ENCODE measurements around the gene PLCL1. TPM values are rescaled to one million over a fixed set of nuclear protein-coding genes. Genes with fewer than 3 reads are reported as not detected.

The PLCL1 gene
- total RNA-seq, 1 donor from 2014 or later = 0.04 TPM

- Mint-ChIP-seq H3K36me3 (ENCODE audit: low read depth) (no peaks in the 10 kb centered on the region), H3K4me3 (no peak overlapping the region), H3K9me3 (no peaks in the 10 kb centered on the region), H3K4me1 (no peaks in the 10 kb centered on the region), H3K27ac (no peak overlapping the region), H3K27me3 (no peaks in the 10 kb centered on the region)
- DNase-seq (no peak), ATAC-seq (ENCODE audit: low read depth) (no peak)
- TF ChIP-seq CTCF (IDR thresholded peaks at IDR 0.05) = no peak
- ChIA-PET POLR2A (no interaction called here), CTCF (no interaction called here)
- intact Hi-C loops (cut with micrococcal nuclease) = no loop called here
Measured at GRCh38 chr2:198165289-198165688, 360.9 kb downstream of the PLCL1 start.

- POLR2A ChIA-PET = no interaction called here
- ATAC-seq (ENCODE audit: low read depth) = no peak
- CTCF ChIA-PET = no interaction called here
Measured at GRCh38 chr2:198167346-198167745, 363.0 kb downstream of the PLCL1 start.

GRCh38 chr2:198168651-198169050 is 364.3 kb downstream of the PLCL1 start:
- no peak for ATAC-seq (ENCODE audit: low read depth)
- DNase-seq = no peak
- no peaks in the 10 kb centered on the region for H3K9me3 Mint-ChIP-seq
- TF ChIP-seq CTCF (IDR thresholded peaks at IDR 0.05) = no peak
- intact Hi-C loops (cut with micrococcal nuclease) = no loop called here
- H3K36me3 Mint-ChIP-seq (ENCODE audit: low read depth) = no peaks in the 10 kb centered on the region
- no peaks in the 10 kb centered on the region for H3K27me3 Mint-ChIP-seq
- ChIA-PET POLR2A (no interaction called here), CTCF (no interaction called here)
- H3K4me3 Mint-ChIP-seq = no peak overlapping the region
- H3K4me1 Mint-ChIP-seq = no peaks in the 10 kb centered on the region
- H3K27ac Mint-ChIP-seq = no peak overlapping the region

More at GRCh38 chr2:198167346-198167745, 363.0 kb downstream of the PLCL1 start:
- intact Hi-C loops (cut with micrococcal nuclease) = no loop called here
- no peak for TF ChIP-seq CTCF (IDR thresholded peaks at IDR 0.05)
- no peaks in the 10 kb centered on the region for H3K27me3 Mint-ChIP-seq
- H3K9me3 Mint-ChIP-seq = no peaks in the 10 kb centered on the region
- no peak overlapping the region for H3K27ac Mint-ChIP-seq
- H3K4me1 Mint-ChIP-seq = no peaks in the 10 kb centered on the region
- DNase-seq = no peak
- H3K4me3 Mint-ChIP-seq = no peak overlapping the region
- H3K36me3 Mint-ChIP-seq (ENCODE audit: low read depth) = no peaks in the 10 kb centered on the region

- Mint-ChIP-seq H3K4me1 (no peaks in the 10 kb centered on the region), H3K36me3 (ENCODE audit: low read depth) (no peaks in the 10 kb centered on the region), H3K27me3 (no peaks in the 10 kb centered on the region), H3K9me3 (peaks cover 1% of the 10 kb centered on the region), H3K4me3 (no peak overlapping the region), H3K27ac (no peak overlapping the region)
- ChIA-PET CTCF (no interaction called here), POLR2A (no interaction called here)
- ATAC-seq (ENCODE audit: low read depth) (no peak), DNase-seq (no peak)
- no peak for TF ChIP-seq CTCF (IDR thresholded peaks at IDR 0.05)
- intact Hi-C loops (cut with micrococcal nuclease) = no loop called here
Measured at GRCh38 chr2:198173242-198173641, 368.8 kb downstream of the PLCL1 start.

GRCh38 chr2:198173864-198174263 is 369.5 kb downstream of the PLCL1 start:
- Mint-ChIP-seq H3K4me1 (no peaks in the 10 kb centered on the region), H3K36me3 (ENCODE audit: low read depth) (no peaks in the 10 kb centered on the region), H3K9me3 (peaks cover 4% of the 10 kb centered on the region), H3K27ac (no peak overlapping the region), H3K4me3 (no peak overlapping the region), H3K27me3 (no peaks in the 10 kb centered on the region)
- POLR2A ChIA-PET = no interaction called here
- CTCF ChIA-PET = no interaction called here
- intact Hi-C loops (cut with micrococcal nuclease) = no loop called here
- TF ChIP-seq CTCF (IDR thresholded peaks at IDR 0.05) = no peak
- ATAC-seq (ENCODE audit: low read depth) (no peak), DNase-seq (no peak)

Data from activated B cell treated with CpG ODN at 0.5 μM for 24 hours (primary cell).